B cell (primary cell): ENCODE data around the gene METTL3. TPM values are rescaled to one million over a fixed set of nuclear protein-coding genes. Genes with fewer than 3 reads are reported as not detected.

Source experiments
- ATAC-seq: fragments of 200-7000 bp; cut with Tn5 transposase; one replicate; pipeline ENCODE4 v1.10.0; 2021; ENCODE audit warnings: low read depth, mild to moderate bottlenecking, moderate number of reproducible peaks, moderate library complexity
- CTCF ChIA-PET: fragments of 350-600 bp; sonication (Branson Sonifier 250); formaldehyde crosslinking; loops from one replicate; lab custom pipeline; 2021; ENCODE audit warnings: antibody characterized with exemption, inconsistent platforms; lab: Charles Lee
- POLR2A ChIA-PET: fragments of 350-600 bp; sonication (Branson Sonifier 250); formaldehyde crosslinking; loops from one replicate; lab custom pipeline; 2021; ENCODE audit warnings: antibody characterized with exemption; lab: Charles Lee
- DNase-seq: peaks from one replicate; pipeline ENCODE4 v3.0.0; 2013
- H2AFZ ChIP-seq: 2 replicates; pipeline ENCODE4 v1.6.1; 2012; ENCODE audit warnings: mild to moderate bottlenecking, low read depth, low read length; ENCODE audit not compliant: insufficient read depth, poor library complexity, severe bottlenecking
- H3K27ac ChIP-seq, 2 donors: 1 replicate in 1 of 2; 2 replicates in 1 of 2; pipeline ENCODE4 v1.5.1; 2012 to 2013; ENCODE audit warnings: low read length in 2 of 2, mild to moderate bottlenecking in 2 of 2, moderate library complexity in 1 of 2
- H3K27me3 ChIP-seq, 4 experiments: fragments of 200-600 bp in 1 of 4; sonication (generic) in 1 of 4; replicated peaks in 1 of 4; 1 replicate in 2 of 4; 2 replicates in 2 of 4; pipeline versions ENCODE4 v1.6.1 to v1.7.0; 2013 to 2016; ENCODE audit warnings: low read length in 3 of 4, mild to moderate bottlenecking in 2 of 4, mixed read lengths in 1 of 4, moderate library complexity in 1 of 4; ENCODE audit not compliant: insufficient read depth in 4 of 4, control insufficient read depth in 3 of 4; ENCODE audit errors: control extremely low read depth in 1 of 4
- H3K36me3 ChIP-seq, 2 experiments: replicated peaks in 1 of 2; 1 replicate in 1 of 2; 2 replicates in 1 of 2; pipeline versions ENCODE4 v1.6.1 to v1.7.1; 2013; ENCODE audit warnings: low read length in 1 of 2; ENCODE audit not compliant: insufficient read depth in 2 of 2, control insufficient read depth in 1 of 2; ENCODE audit errors: control extremely low read depth in 1 of 2, extremely low read depth in 1 of 2
- H3K4me1 ChIP-seq, 2 donors: fragments of 200-600 bp in 1 of 2; sonication (generic) in 1 of 2; 1 replicate in 1 of 2; 2 replicates in 1 of 2; pipeline versions ENCODE4 v1.5.1 to v1.6.1; 2013 to 2017; ENCODE audit warnings: low read length in 2 of 2; ENCODE audit not compliant: control insufficient read depth in 2 of 2, insufficient read depth in 2 of 2
- H3K4me2 ChIP-seq: replicated peaks from 2 replicates; pipeline ENCODE3; 2012; ENCODE audit warnings: mild to moderate bottlenecking, low read depth, low read length; ENCODE audit not compliant: poor library complexity, severe bottlenecking
- H3K4me3 ChIP-seq, 5 experiments: fragments of 200-600 bp in 1 of 5; sonication (generic) in 1 of 5; 1 replicate in 3 of 5; 2 replicates in 2 of 5; pipeline versions ENCODE4 v1.5.1 to v1.7.0; 2011 to 2016; ENCODE audit warnings: low read length in 4 of 5, mild to moderate bottlenecking in 4 of 5, low read depth in 2 of 5, control low read depth in 1 of 5, moderate library complexity in 1 of 5; ENCODE audit not compliant: insufficient read depth in 1 of 5; ENCODE audit errors: control extremely low read depth in 1 of 5, extremely low read depth in 1 of 5
- H3K79me2 ChIP-seq: fragments of 200-600 bp; sonication (generic); one replicate; pipeline ENCODE4 v1.6.0; 2016; ENCODE audit warnings: low read length; ENCODE audit not compliant: control insufficient read depth, insufficient read depth
- H3K9ac ChIP-seq: fragments of 200-600 bp; sonication (generic); 2 replicates; pipeline ENCODE4 v1.6.1; 2017; ENCODE audit warnings: mild to moderate bottlenecking, low read length, moderate library complexity
- H3K9me3 ChIP-seq, 3 donors: one replicate each; pipeline versions ENCODE4 v1.6.1 to v1.7.1; 2013; ENCODE audit warnings: low read length in 2 of 3; ENCODE audit not compliant: control insufficient read depth in 2 of 3, insufficient read depth in 1 of 3; ENCODE audit errors: control extremely low read depth in 1 of 3
- H4K20me1 ChIP-seq: 2 replicates; pipeline ENCODE4 v1.6.0; 2012; ENCODE audit warnings: mild to moderate bottlenecking, low read length; ENCODE audit not compliant: insufficient read depth, control insufficient read depth, poor library complexity, severe bottlenecking
- H3K27ac Mint-ChIP-seq: one replicate; pipeline ENCODE4 v1.8.0; 2021; ENCODE audit warnings: mixed read lengths
- H3K27me3 Mint-ChIP-seq: one replicate; pipeline ENCODE4 v1.8.0; 2021; ENCODE audit warnings: mixed read lengths
- H3K4me1 Mint-ChIP-seq: one replicate; pipeline ENCODE4 v1.8.0; 2021; ENCODE audit warnings: mixed read lengths
- H3K4me3 Mint-ChIP-seq: one replicate; pipeline ENCODE4 v1.8.0; 2021; ENCODE audit warnings: mixed read lengths
- H3K9me3 Mint-ChIP-seq: one replicate; pipeline ENCODE4 v1.8.0; 2022; ENCODE audit warnings: mixed read lengths; ENCODE audit not compliant: insufficient read depth
- CTCF ChIP-seq: fragments of 200-600 bp; IDR thresholded peaks from one replicate; pipeline ENCODE4 v1.8.0; 2022; ENCODE audit warnings: antibody characterized with exemption, mild to moderate bottlenecking
- EZH2 ChIP-seq: IDR thresholded peaks from 2 replicates; pipeline ENCODE4 v1.6.1; 2012; ENCODE audit warnings: borderline replicate concordance, low read depth, mild to moderate bottlenecking, moderate library complexity, low read length; ENCODE audit not compliant: insufficient read depth, poor library complexity, severe bottlenecking
- WGBS: methylation state at CpG from one replicate; pipeline ENCODE4 v1.1.5; 2013; ENCODE audit warnings: missing lambda C conversion rate; ENCODE audit not compliant: insufficient coverage; 5-methylcytosine and 5-hydroxymethylcytosine counted together
- intact Hi-C: fragments of 100-400 bp; cut with micrococcal nuclease; formaldehyde crosslinking; loops from one replicate; pipeline ENCODE4 v1.10.0; 2022
- polyA plus RNA-seq: library from polyadenylated mRNA; depleted of rRNA; stranded (reverse); fragments of >200 nt; gene quantifications from 2 replicates; pipeline ENCODE4 v1.2.3, GENCODE V29; 2012
- total RNA-seq, 2 donors: library from RNA; stranded (reverse); fragments of 120-200 nt in 1 of 2; gene quantifications; 1 replicate in 1 of 2; 2 replicates in 1 of 2; pipeline versions ENCODE4 v1.2.3 to v1.2.4, GENCODE V29; 2013 to 2022

The METTL3 gene
- total and polyA plus RNA-seq, 2 donors (not counting 1 experiment from before 2014, with no cell fraction given): 118 to 161 TPM

- POLR2A ChIA-PET: no interaction called here
These were observed 24.5 kb downstream of the METTL3 start for GRCh38 chr14:21486640-21487087.

More at GRCh38 chr14:21486640-21487087, 24.5 kb downstream of the METTL3 start:
- Histone ChIP-seq H3K27me3 (no peaks in the 10 kb centered on the region), H3K4me3 (no peak overlapping the region), H3K9me3 (no peaks in the 10 kb centered on the region), H2AFZ (no peak overlapping the region), H3K9ac (no peak overlapping the region), H3K4me1 (no peaks in the 10 kb centered on the region), H3K4me2 (no peak overlapping the region), H4K20me1 (peaks cover 9% of the 10 kb centered on the region), H3K79me2 (peaks cover 46% of the 10 kb centered on the region), H3K36me3 (peaks cover 1 to 42% of the 10 kb centered on the region in 2 experiments), H3K27ac (no peak overlapping the region)
- Mint-ChIP-seq H3K27ac (no peak overlapping the region), H3K9me3 (no peaks in the 10 kb centered on the region), H3K27me3 (no peaks in the 10 kb centered on the region), H3K4me1 (peaks cover 4% of the 10 kb centered on the region), H3K4me3 (no peak overlapping the region)
- TF ChIP-seq CTCF (no peak), EZH2 (no peak)
- CTCF ChIA-PET: no interaction called here
- ATAC-seq: no peak
- DNase-seq: no peak
- WGBS: no CpG with 5 or more reads among the region's 1 CpG
- intact Hi-C loops: no loop called here
